ENCODE results near the gene PRICKLE2.
"Not testable (repeated sequence)": the region's sequence is repeated elsewhere in the genome, so short reads cannot be mapped to it uniquely, and the experiment has no call there.

PRICKLE2 gene

GRCh38 chr3:64099316-64099715 lies 126.0 kb downstream of the PRICKLE2 start:
- DNase-seq (ENCODE audit: low read depth): no peak

- DNase-seq (ENCODE audit: low read depth): no peak
Measured at GRCh38 chr3:64098670-64099069, 126.6 kb downstream of the PRICKLE2 start.

DNA sequence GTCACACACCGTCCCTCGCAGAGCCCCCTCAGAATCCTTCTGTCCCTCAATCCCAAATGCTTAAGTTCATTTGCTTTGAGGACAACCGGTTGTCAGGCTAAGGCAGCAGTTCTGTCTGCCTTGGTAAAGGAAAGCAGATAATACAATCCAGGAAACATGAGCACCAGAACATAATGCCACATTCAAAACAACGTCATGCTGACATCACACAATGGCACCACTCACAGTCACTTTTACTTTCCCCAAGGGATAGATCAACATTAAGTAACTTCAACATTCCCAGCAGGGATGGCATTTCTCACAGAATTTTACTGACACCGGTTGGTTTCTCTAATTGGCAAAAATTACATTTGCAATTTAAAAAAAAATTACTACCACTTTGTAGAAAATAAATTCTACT lies 127.3 kb downstream of the PRICKLE2 start:
- no peak for DNase-seq (ENCODE audit: low read depth)

DNA sequence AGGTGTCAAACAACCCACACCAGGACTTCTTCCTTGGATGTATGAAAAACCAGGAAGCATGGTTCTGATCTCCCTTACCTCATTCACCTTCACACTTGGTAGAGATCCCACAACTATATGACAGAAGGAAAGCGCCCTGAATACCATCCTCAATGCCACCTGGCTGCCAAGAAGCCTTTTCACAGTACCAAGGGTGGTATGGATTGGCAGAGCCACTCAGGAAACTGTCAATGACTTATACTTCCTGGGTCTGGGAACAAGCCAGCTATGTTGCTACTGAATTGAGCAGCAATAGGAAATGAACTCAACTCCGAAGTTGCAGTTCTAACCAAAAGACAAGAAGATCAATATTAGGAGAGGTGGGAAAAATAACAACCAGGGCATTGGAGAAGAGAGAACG lies 129.5 kb downstream of the PRICKLE2 start:
- DNase-seq (ENCODE audit: low read depth): no peak

DNA sequence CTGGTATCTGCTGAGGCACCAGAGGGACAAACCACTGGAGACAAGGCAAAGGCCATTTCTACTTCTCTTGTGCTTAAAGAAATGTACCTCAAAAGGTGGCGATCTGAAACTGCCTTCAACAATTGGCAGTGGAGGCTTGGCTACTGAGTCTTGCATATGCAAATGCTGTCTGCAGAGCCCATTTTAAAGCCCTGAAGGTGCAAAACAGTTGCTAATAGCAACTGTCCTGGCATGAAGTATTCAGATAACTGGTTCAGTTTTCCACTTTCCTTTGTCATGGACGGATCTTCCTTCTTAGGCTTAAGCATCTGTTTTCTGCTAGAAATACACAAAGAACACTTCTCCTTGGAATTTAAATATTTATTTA lies 130.6 kb downstream of the PRICKLE2 start:
- DNase-seq (ENCODE audit: low read depth): no peak

DNA sequence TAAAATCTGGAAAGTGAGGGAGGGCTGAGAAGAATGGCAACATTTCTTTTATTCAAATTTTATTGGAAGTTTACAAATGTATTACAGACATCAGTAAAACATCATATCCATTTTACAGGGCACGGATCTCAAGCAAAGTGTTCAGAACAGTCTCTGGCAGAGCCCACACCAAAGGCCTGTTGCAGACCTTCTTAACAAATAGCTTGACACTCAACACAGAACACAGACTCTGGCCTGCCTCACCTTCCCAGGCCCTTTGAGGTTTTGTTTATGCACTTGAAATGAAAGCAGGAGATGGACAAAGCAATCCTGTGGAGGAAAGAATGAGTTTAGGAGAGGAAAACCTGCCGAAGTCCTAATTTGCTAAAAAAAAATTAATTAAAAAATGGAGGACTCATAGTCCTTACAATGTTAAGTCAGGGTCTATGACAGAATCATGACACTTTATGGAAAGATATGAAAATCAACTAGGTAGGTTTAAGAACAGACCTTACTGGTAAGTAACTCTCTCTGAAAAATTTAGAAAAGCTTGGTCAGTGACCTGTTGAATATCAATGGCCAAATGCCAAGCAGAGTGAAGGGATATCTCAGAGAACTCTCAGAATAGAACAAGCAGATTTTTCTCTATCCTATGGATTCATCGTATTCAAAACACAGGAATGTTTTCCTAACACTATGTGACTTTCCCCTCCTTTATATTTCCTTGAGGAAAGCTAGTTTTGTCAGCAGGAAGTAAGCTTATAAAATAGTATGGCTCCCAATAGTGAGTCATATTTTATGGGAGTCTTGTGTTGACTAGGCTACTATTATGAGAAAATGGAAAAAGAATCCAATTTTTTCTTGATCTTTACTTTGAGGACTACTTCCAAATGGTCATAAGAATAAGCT lies 131.2 kb downstream of the PRICKLE2 start:
- DNase-seq (ENCODE audit: low read depth): no peak

- DNase-seq (ENCODE audit: low read depth): no peak
Measured at GRCh38 chr3:64093211-64093610, 132.1 kb downstream of the PRICKLE2 start.

DNA sequence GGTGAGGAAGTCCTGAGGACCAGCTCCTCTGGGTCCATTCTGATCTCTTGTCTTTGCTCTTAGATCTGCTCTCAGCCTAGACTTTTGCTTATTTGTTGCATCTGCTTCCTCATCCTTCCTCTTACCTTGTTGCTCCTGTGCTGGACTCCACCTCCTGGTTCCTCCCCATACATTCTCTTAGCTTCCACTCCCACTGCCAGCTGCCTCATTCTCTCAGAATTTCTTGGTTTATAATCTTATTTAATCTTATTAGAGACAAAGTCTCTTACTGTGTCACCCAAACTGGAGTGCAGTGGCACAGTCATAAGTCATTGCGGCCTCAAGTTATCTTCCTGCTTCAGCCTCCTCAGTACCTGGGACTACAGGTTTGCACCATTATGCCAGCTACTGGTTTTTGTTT lies 133.8 kb downstream of the PRICKLE2 start:
- no peak for DNase-seq (ENCODE audit: low read depth)

GRCh38 chr3:64089386-64089785 lies 135.9 kb downstream of the PRICKLE2 start:
- DNase-seq (ENCODE audit: low read depth): not testable (repeated sequence)

DNA sequence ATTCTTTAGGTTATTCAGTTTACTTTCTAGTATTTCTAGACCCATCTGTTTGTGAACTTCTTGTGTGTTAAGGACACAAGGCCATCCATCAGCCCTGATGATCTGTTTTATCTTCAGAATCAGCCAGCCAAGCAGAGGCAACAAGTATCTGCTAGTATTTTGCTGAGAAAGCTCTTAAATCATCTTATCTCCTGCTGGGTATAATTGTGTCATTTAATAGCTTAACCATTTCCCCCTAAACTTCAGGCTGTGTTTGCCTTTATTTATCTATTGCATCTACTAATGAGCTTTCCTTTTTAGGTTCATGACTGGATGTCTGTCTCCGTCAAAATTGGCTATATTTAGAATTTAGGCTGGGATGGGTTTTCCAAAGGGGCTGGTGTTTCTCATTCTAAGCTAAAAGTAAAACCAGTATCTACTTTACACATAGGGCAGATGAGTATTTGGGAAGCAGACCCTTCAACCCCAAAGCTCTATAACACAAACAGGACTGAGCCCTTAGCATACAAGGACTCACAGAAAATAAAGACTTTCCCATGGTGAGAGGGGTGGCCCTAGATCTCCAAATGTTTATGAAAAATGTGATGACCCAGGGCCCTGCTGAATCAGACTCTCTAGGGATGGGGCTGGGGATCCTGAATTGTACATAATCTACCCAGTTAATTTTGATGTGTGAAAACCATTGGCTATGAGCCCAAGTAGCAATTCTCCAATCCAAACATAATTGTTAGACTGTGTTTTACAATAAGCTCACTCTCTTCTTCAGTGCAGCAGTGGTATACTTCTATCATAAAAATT lies 136.7 kb downstream of the PRICKLE2 start:
- DNase-seq (ENCODE audit: low read depth): no peak

- no peak for DNase-seq (ENCODE audit: low read depth)
Measured at GRCh38 chr3:64086479-64087252, 138.6 kb downstream of the PRICKLE2 start.

DNA sequence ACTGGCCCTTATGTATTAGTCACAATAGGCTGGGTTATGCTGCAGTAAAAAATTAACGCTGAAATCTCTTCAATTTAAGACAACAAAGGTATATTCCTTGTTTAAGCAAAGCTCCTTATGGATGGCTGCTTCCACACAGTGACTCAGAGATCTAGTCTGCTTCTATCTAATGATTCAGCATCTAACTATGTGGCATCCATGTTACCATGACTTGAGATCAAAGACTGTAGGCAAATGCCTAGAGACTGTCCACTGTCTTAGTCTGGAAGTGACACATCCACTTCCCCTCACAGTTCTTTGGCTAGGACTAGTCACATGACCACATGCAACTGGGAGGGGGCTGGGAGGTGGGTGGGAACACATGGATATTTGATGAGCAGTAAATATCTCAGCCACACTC lies 140.6 kb downstream of the PRICKLE2 start:
- no peak for DNase-seq (ENCODE audit: low read depth)

GRCh38 chr3:64083575-64083974 lies 141.7 kb downstream of the PRICKLE2 start:
- DNase-seq (ENCODE audit: low read depth): no peak

DNA sequence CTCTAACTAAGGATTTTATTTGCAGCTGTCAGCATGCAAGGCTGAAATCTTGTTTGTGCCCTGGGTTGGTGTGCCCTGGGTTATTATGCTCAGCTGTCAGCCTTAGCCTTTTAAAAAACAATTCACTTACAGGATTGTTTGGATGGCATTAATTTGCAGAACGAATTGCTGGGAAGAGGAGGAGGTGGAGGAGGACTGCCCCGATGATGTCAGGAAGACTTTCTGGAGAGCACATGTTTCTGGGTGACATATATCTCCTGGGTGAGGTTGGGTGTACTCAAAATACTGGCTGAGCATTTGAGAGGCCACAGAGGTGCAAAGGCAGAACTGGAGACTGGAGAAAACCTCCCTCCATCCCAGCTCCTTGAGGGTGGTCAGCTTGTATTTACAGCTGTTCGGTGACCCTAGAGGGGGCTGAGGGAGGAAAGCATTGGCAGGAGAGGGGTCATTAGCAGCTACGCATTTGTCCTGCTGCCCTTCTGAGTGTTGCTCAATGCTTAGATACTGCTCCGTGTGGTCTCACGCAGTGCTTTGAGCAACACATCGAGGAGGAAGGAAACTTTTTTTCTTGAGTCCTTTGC lies 142.2 kb downstream of the PRICKLE2 start:
- no peak for DNase-seq (ENCODE audit: low read depth)

DNA sequence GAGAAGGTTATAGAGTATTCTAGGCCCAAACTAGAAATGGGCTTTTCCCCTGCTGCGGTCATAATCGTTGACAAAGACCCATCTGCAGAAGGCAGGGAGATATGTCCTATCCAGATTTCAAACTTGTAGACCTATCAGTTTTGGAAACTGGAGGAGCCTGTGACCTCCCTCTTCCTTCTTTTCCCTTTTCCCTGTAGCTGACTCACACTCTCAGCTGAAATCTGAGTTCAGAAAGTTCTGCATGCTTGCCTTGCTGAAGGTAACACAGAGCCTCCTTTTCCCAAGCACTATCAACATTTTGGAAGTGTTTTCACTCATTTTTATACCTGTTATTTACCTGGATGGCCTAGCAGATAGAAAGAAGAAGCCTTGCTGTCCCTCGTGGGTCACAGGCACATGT lies 142.9 kb downstream of the PRICKLE2 start:
- DNase-seq (ENCODE audit: low read depth): no peak

DNA sequence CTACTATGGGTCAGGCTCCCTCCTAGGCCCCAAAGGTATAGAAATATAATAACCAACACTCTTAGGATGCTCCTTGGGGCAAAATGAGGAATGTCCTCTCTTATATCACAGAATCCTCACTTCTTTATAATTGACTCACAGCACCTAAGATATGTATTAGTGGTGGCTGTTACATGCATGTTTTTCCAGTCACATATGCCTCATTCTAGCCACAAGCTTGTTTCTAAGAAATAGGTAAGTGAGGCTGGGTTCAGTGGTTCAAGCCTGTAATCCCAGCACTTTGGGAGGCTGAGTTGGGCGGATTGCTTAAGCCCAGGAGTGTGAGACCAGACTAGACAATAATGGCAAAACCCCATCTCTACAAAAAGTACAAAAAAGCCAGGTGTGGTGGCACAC lies 144.0 kb downstream of the PRICKLE2 start:
- no peak for DNase-seq (ENCODE audit: low read depth)

DNA sequence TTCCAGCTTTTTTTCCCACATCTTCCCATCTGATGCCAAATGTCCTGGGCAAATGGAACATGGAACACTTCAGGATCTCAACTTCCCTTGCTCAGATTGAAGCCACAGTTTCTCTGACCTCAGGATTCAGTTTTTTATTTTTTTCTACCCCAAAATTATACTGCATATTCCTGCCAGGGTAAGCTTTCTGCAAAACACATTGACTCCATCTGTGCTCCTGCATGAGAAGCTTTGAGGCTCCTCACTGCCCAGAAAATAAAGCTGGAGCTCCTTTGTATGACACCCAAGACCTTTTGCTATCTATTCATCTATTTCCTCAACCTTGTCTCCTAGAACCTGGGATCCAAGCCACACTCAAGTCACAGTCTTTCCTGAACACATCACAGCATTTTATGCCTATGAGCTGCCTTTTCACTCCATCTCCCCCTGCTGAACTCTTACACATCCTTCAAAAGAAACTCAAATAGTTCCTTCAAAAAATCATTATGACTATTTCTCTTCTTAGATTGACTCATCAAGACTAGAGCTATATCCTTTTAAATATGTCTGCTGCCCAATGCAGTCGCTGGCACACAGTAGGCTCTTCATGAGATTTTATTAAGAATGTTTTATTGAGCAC lies 144.5 kb downstream of the PRICKLE2 start:
- no peak for DNase-seq (ENCODE audit: low read depth)

GRCh38 chr3:64079369-64080150 lies 145.7 kb downstream of the PRICKLE2 start:
- DNase-seq (ENCODE audit: low read depth): no peak

GRCh38 chr3:64078966-64079365 lies 146.3 kb downstream of the PRICKLE2 start:
- no peak for DNase-seq (ENCODE audit: low read depth)

GRCh38 chr3:64074895-64075679 lies 150.2 kb downstream of the PRICKLE2 start:
- no peak for DNase-seq (ENCODE audit: low read depth)

Data from stimulated activated CD8-positive, alpha-beta memory T cell treated with anti-CD3 and anti-CD28 coated beads, Interleukin-15, amount 100 ng/mL, for 1 hour (primary cell).